Nephron (organoid): ENCODE results near the gene SNUPN.
A peak's percentile ranks its signal among the peaks of the same experiment; 100 is the strongest.

Source experiments
- H3K27ac Mint-ChIP-seq, 3 experiments: 2 replicates each; pipeline ENCODE4 v1.8.0; 2020; ENCODE audit warnings: mixed read lengths in 3 of 3, mild to moderate bottlenecking in 2 of 3, moderate library complexity in 1 of 3
- H3K27me3 Mint-ChIP-seq: 2 replicates; pipeline ENCODE4 v1.8.0; 2021; ENCODE audit warnings: low read depth, mild to moderate bottlenecking, moderate library complexity, mixed read lengths
- H3K36me3 Mint-ChIP-seq: 2 replicates; pipeline ENCODE4 v1.8.0; 2020; ENCODE audit warnings: low read depth, mixed read lengths
- H3K4me1 Mint-ChIP-seq: 2 replicates; pipeline ENCODE4 v1.8.0; 2020; ENCODE audit warnings: mixed read lengths
- H3K4me3 Mint-ChIP-seq, 3 experiments: 2 replicates each; pipeline ENCODE4 v1.8.0; 2020; ENCODE audit warnings: mild to moderate bottlenecking in 3 of 3, mixed read lengths in 3 of 3, moderate library complexity in 2 of 3
- H3K9me3 Mint-ChIP-seq: 2 replicates; pipeline ENCODE4 v1.8.0; 2020; ENCODE audit warnings: mixed read lengths
- CTCF ChIP-seq, 3 experiments: fragments of 200-600 bp; sonication (generic); IDR thresholded peaks; one replicate each; pipeline ENCODE4 v1.5.0; 2021; ENCODE audit warnings: antibody characterized with exemption in 3 of 3; ENCODE audit not compliant: unreplicated experiment in 3 of 3

Gene SNUPN

GRCh38 chr15:75606711-75607699, 18.5 kb downstream of the SNUPN start:
- no peaks in the 10 kb centered on the region for H3K4me1 Mint-ChIP-seq
- no peaks in the 10 kb centered on the region for H3K9me3 Mint-ChIP-seq
- no peaks in the 10 kb centered on the region for H3K27me3 Mint-ChIP-seq
- H3K4me3 Mint-ChIP-seq = no peak overlapping the region
- no peak for TF ChIP-seq CTCF (IDR thresholded peaks at IDR 0.05; ENCODE audit: unreplicated experiment in 3 of 3)
- H3K27ac Mint-ChIP-seq = no peak overlapping the region
- H3K36me3 Mint-ChIP-seq = peaks cover 50% of the 10 kb centered on the region

- no peaks in the 10 kb centered on the region for H3K9me3 Mint-ChIP-seq
- H3K36me3 Mint-ChIP-seq = peaks cover 51% of the 10 kb centered on the region
- no peaks in the 10 kb centered on the region for H3K27me3 Mint-ChIP-seq
- H3K4me1 Mint-ChIP-seq = no peaks in the 10 kb centered on the region
- no peak overlapping the region for H3K4me3 Mint-ChIP-seq
- H3K27ac Mint-ChIP-seq = no peak overlapping the region
- no peak for TF ChIP-seq CTCF (IDR thresholded peaks at IDR 0.05; ENCODE audit: unreplicated experiment in 3 of 3)
Observed at GRCh38 chr15:75606026-75606425, 19.5 kb downstream of the SNUPN start.

- H3K4me3 Mint-ChIP-seq = no peak overlapping the region
- H3K27me3 Mint-ChIP-seq = no peaks in the 10 kb centered on the region
- H3K27ac Mint-ChIP-seq = no peak overlapping the region
- TF ChIP-seq CTCF (IDR thresholded peaks at IDR 0.05; ENCODE audit: unreplicated experiment in 3 of 3) = no peak
- H3K36me3 Mint-ChIP-seq = peaks cover 50% of the 10 kb centered on the region
- H3K9me3 Mint-ChIP-seq = no peaks in the 10 kb centered on the region
- no peaks in the 10 kb centered on the region for H3K4me1 Mint-ChIP-seq
Observed at GRCh38 chr15:75599401-75599800, 26.1 kb downstream of the SNUPN start.

- H3K4me3 Mint-ChIP-seq = no peak overlapping the region
- H3K9me3 Mint-ChIP-seq = no peaks in the 10 kb centered on the region
- H3K27ac Mint-ChIP-seq = no peak overlapping the region
- H3K4me1 Mint-ChIP-seq = no peaks in the 10 kb centered on the region
- peaks cover 48% of the 10 kb centered on the region for H3K36me3 Mint-ChIP-seq
- no peak for TF ChIP-seq CTCF (IDR thresholded peaks at IDR 0.05; ENCODE audit: unreplicated experiment in 3 of 3)
- H3K27me3 Mint-ChIP-seq = no peaks in the 10 kb centered on the region
Observed at GRCh38 chr15:75598361-75598760, 27.2 kb downstream of the SNUPN start.

GRCh38 chr15:75597667-75598341, 27.7 kb downstream of the SNUPN start:
- H3K27ac Mint-ChIP-seq = no peak overlapping the region
- H3K4me3 Mint-ChIP-seq = no peak overlapping the region
- peak in 2 of 3 experiments; percentile 24 for TF ChIP-seq CTCF (IDR thresholded peaks at IDR 0.05; ENCODE audit: unreplicated experiment in 3 of 3)
- H3K27me3 Mint-ChIP-seq = no peaks in the 10 kb centered on the region
- no peaks in the 10 kb centered on the region for H3K4me1 Mint-ChIP-seq
- no peaks in the 10 kb centered on the region for H3K9me3 Mint-ChIP-seq
- H3K36me3 Mint-ChIP-seq = peaks cover 48% of the 10 kb centered on the region
